ENCODE results near the gene CSTB.
A peak's percentile ranks its signal among the peaks of the same experiment; 100 is the strongest.

CSTB gene

DNA sequence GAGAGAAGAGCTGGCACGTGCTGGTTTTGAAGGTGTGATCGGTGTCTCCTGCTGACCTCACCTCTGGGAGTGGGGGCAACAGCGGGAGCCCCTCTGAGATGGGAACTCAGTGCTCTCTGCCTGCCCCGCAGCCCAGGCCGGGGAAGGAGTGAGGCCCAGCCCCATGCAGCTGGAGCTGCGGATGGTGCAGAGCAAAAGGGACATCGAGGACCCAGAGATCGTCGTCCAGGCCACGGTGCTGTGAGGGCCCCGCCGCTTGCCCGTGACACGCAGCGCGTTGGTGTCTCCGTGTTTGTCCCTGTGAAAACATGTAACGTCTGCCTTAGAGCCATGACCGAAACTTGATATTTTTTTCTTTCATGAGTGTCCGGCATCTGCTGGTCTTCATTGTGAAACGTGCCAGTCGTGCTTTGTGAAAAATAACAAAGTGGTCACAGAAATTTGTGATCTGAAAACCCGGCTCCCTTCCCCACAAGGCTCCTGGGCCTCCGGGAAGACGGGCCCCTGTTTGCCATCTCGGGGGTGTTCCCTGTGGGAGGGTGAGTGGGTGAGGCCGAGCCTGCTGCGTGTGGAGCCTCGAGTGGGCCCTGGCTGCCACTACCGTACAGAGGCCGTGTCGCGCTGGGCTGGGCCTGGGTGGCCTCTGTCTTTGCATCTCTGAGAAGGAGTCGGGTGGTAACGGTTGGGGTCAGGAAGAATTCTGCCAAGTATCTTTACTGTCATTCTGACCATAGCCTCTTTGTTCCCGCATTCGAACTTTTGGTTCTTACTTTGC, 20.1 kb downstream of the CSTB start:
- no peak overlapping the region for H3K27ac Mint-ChIP-seq
- no peaks in the 10 kb centered on the region for H3K4me1 Mint-ChIP-seq
- H3K9me3 Mint-ChIP-seq = no peaks in the 10 kb centered on the region
- H3K36me3 Mint-ChIP-seq = peaks cover 47% of the 10 kb centered on the region
- H3K27me3 Mint-ChIP-seq = no peaks in the 10 kb centered on the region
- H3K4me3 Mint-ChIP-seq = no peak overlapping the region
- ATAC-seq = no peak

DNA sequence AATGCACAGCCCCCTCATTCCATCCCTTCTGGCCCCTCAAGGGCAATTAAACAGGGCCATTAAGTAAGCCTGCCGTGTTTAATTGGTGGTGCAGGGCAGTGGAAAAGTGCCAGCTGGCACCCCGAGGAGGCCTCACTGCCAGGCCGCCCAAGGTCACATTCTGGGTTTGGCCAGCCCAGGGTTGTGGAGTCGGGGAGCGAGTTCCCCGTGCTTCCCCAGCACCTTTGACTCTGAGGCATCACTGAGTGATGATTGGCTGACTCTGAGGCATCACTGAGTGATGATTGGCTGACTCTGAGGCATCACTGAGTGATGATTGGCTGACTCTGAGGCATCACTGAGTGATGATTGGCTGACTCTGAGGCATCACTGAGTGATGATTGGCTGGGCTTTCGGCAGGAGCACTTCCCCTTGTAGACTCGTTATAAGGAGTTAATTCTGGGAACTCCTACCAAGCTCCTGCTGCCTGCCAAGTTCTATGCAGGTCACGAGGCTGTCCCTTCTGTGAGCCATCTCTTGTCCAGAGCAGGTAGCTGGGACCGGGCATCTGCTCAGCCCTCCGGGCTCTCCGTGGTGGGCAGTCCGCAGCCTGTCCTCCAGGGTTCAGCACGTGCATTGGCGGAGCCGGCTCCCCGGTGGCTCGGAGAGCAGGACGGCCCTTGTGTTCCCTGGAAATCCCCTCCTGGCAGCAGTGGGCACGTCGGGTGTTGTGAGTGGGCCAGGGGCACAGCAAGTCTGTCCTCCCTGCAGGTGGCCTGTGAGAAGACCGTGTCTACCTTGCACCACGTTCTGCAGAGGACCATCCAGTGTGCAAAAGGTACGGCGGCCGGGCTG, 20.9 kb downstream of the CSTB start:
- Mint-ChIP-seq H3K4me3 (no peak overlapping the region), H3K4me1 (no peaks in the 10 kb centered on the region), H3K9me3 (no peaks in the 10 kb centered on the region), H3K36me3 (peaks cover 51% of the 10 kb centered on the region), H3K27me3 (no peaks in the 10 kb centered on the region), H3K27ac (no peak overlapping the region)
- ATAC-seq = no peak

DNA sequence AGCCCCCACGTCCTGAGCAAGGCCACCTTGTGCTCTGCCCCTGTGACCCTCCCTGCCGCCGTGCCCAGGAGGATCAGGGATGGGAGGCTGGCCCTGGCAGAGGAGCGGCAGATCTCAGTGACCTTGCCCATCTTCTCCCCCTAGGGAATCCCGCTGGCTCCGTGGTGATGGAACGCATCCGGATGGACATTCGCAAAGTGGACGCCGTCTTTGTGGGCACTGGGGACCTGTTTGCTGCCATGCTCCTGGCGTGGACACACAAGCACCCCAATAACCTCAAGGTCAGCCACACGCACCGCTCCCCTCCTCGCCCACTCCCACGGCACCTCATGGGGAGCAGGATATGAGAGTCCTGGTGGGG, 22.7 kb downstream of the CSTB start:
- Mint-ChIP-seq H3K4me3 (no peak overlapping the region), H3K36me3 (peaks cover 61% of the 10 kb centered on the region)
- ATAC-seq = no peak

DNA sequence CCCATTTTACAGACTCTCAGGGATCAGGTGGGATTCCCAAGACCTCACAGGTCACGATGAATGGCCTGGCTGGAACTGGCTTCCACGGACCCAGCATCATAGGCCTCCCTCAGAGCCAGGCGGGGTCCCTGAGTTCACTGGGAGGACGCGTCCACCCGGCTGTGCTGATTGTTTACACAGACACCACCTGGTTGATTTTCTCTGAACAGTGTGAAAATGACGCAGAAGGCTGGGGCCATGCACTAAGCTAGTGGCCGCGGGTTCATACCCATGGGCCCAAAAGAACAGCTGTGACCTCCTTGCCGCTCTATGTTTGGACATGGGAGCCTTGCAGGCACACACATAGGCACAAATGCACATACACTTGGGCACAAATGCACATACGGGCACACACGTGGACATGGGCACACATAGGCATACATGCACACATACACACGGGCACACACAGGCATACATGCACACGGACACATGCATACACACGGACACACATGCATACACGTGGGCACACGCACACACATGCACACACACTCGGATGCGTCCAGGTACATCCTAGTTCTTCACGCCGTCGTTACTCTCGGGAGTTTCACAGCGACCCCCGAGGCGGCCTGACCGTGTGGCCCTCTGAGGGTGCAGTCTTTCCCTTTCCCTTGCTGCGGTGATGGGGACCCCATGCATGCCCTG, 23.2 kb downstream of the CSTB start:
- ATAC-seq = no peak
- Mint-ChIP-seq H3K4me1 (no peaks in the 10 kb centered on the region), H3K36me3 (peaks cover 60% of the 10 kb centered on the region), H3K27me3 (no peaks in the 10 kb centered on the region), H3K27ac (no peak overlapping the region), H3K9me3 (no peaks in the 10 kb centered on the region), H3K4me3 (no peak overlapping the region)

More for the DNA sequence above, 22.7 kb downstream of the CSTB start:
- Mint-ChIP-seq H3K27me3 (no peaks in the 10 kb centered on the region), H3K4me1 (no peaks in the 10 kb centered on the region), H3K9me3 (no peaks in the 10 kb centered on the region), H3K27ac (no peak overlapping the region)

GRCh38 chr21:43751955-43752591, 24.0 kb downstream of the CSTB start:
- no peaks in the 10 kb centered on the region for H3K9me3 Mint-ChIP-seq
- no peak for ATAC-seq
- no peak overlapping the region for H3K27ac Mint-ChIP-seq
- no peak overlapping the region for H3K4me3 Mint-ChIP-seq
- no peaks in the 10 kb centered on the region for H3K4me1 Mint-ChIP-seq
- no peaks in the 10 kb centered on the region for H3K27me3 Mint-ChIP-seq
- H3K36me3 Mint-ChIP-seq = peaks cover 65% of the 10 kb centered on the region

GRCh38 chr21:43750339-43751033, 25.6 kb downstream of the CSTB start:
- no peak overlapping the region for H3K4me3 Mint-ChIP-seq
- ATAC-seq = no peak

DNA sequence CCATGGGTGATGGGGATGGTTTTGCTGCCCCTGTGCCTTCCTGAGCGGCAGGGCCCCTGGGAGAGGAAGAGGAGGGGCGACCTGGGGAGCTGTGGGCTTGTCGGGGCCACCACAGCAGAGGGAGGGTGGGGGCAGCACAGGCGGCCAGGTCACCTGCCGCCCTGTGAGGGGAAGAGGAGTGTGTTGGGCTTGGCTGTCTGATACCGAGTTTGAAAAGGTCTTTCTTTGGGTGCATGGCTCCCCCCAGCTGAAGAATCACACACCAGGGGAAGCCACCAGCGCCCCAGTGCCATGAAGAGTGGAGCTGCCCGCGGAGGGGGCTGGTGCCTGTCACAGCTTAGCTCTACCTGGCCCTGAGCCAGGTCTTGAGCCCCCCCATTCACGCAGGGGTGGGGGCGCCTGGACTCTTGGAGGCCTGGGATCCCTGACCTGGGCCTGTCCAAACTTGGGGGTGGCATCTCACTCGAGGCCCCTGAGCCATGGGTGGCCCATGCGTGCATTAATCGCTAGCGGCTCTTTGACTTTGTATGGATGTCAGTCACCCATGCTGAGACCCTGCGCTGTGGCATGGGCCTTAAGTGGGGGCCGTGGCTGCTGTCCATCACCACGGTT, 26.4 kb downstream of the CSTB start:
- ATAC-seq = no peak
- Mint-ChIP-seq H3K9me3 (no peaks in the 10 kb centered on the region), H3K27ac (no peak overlapping the region), H3K4me1 (no peaks in the 10 kb centered on the region), H3K36me3 (peaks cover 71% of the 10 kb centered on the region), H3K27me3 (no peaks in the 10 kb centered on the region), H3K4me3 (no peak overlapping the region)

More at GRCh38 chr21:43750339-43751033, 25.6 kb downstream of the CSTB start:
- peaks cover 69% of the 10 kb centered on the region for H3K36me3 Mint-ChIP-seq
- H3K9me3 Mint-ChIP-seq = no peaks in the 10 kb centered on the region
- no peaks in the 10 kb centered on the region for H3K4me1 Mint-ChIP-seq
- no peaks in the 10 kb centered on the region for H3K27me3 Mint-ChIP-seq
- no peak overlapping the region for H3K27ac Mint-ChIP-seq

DNA sequence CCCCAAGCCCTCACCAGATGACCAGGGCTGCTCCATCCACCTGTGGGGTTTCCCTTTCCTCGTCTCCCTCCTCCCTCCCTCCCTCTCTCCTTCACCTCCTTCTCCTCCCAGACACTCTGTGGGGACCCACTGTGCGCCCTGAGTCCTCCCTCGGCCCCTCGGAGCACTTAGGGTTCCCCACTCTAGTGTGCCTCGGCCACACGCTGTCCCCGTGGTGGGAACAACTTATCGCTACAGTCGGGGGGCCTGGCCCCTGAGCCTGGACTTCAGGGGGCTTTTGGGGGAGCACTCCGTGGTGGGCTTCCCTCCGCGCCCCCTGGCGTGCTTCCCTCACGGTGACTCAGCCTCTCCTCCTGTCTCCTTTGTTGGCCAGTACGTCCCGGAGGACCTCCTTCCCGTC, 27.5 kb downstream of the CSTB start:
- ATAC-seq = no peak
- H3K9me3 Mint-ChIP-seq = no peaks in the 10 kb centered on the region
- H3K36me3 Mint-ChIP-seq = peaks cover 71% of the 10 kb centered on the region
- no peak overlapping the region for H3K4me3 Mint-ChIP-seq
- no peaks in the 10 kb centered on the region for H3K4me1 Mint-ChIP-seq
- H3K27me3 Mint-ChIP-seq = no peaks in the 10 kb centered on the region
- no peak overlapping the region for H3K27ac Mint-ChIP-seq

DNA sequence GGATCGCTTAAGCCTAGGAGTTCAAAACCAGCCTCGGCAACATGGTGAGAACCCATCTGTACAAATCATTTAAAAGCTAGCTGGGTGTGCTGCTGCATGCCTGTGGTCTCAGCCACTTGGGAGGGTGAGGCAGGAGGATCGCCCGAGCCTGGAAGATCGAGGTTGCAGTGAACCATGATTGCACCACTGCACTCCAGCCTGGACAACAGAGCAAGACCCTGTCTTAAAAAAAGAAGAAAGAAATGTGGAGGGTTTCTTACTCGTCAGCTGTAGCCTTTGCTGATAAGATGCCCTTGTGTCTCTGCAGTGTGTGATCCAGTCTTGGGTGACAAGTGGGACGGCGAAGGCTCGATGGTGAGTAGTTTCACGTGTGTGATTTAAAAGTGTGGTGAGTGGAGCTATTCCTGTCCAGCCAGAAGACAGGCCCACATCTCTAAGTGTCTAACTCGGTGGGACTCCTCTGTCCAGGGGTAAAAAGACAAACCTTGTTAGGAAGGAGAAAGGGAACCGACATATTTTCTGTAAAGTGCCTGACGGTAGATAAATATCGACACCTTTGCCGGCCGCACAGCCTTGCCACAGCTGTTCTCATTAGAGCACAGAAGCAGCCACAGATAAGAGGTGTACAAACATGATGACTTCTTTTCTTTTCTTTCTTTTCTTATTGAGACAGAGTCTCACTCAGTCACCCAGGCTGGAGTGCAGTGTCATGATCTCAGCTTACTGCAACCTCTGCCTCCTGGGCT, 30.2 kb downstream of the CSTB start:
- Mint-ChIP-seq H3K27me3 (no peaks in the 10 kb centered on the region), H3K4me1 (peaks cover under 1% of the 10 kb centered on the region), H3K27ac (no peak overlapping the region), H3K36me3 (peaks cover 62% of the 10 kb centered on the region), H3K9me3 (no peaks in the 10 kb centered on the region), H3K4me3 (no peak overlapping the region)
- no peak for ATAC-seq

DNA sequence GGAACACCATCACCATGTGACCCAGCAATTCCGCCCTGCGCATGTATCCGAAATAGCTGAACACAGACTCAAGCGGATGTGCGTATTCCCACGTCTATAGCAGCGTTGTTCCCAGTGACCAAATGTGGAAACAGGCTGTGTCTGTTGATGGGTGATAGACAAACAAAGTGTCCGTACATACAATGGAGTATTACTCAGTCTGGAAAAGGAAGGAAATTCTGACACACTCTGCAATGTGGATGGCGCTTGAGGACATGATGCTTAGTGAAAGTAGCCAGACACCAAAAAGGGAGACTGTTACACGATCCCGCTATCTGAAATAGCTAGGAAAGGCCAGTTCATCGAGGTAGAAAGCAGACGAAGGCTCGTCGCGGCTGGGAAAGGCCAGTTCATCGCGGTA, 31.4 kb downstream of the CSTB start:
- Mint-ChIP-seq H3K36me3 (peaks cover 55% of the 10 kb centered on the region), H3K9me3 (no peaks in the 10 kb centered on the region), H3K4me3 (no peak overlapping the region), H3K27ac (no peak overlapping the region), H3K4me1 (peaks cover 8% of the 10 kb centered on the region), H3K27me3 (no peaks in the 10 kb centered on the region)
- ATAC-seq = no peak

DNA sequence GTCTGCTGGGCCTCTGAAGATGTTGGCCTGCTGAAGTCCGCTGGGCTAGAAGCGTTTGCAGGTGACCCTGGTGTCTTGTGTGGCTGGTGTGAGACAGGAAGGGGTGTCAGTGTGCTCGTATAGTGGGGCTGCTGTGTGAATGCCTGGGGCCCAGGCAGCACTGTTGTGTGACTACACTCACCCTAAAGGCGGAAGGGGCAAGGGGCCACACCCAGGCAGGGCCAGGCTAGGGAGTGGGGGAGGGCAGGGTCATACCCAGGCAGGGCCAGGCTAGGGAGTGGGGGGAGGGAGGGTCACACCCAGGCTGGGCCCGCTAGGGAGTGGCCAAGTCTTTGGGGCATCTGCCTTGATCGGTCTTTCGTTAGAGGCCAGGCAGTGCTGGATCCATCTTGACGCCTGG, 32.2 kb downstream of the CSTB start:
- H3K27me3 Mint-ChIP-seq = no peaks in the 10 kb centered on the region
- H3K36me3 Mint-ChIP-seq = peaks cover 50% of the 10 kb centered on the region
- no peak overlapping the region for H3K27ac Mint-ChIP-seq
- H3K4me1 Mint-ChIP-seq = peaks cover 8% of the 10 kb centered on the region
- no peak overlapping the region for H3K4me3 Mint-ChIP-seq
- no peaks in the 10 kb centered on the region for H3K9me3 Mint-ChIP-seq
- ATAC-seq = no peak

- Mint-ChIP-seq H3K36me3 (peaks cover 44% of the 10 kb centered on the region), H3K9me3 (no peaks in the 10 kb centered on the region), H3K27ac (no peak overlapping the region), H3K4me3 (no peak overlapping the region), H3K4me1 (peaks cover 8% of the 10 kb centered on the region), H3K27me3 (no peaks in the 10 kb centered on the region)
- ATAC-seq = no peak
Observed at GRCh38 chr21:43741423-43742096, 34.5 kb downstream of the CSTB start.

- Mint-ChIP-seq H3K27me3 (no peaks in the 10 kb centered on the region), H3K9me3 (no peaks in the 10 kb centered on the region), H3K4me1 (peaks cover 8% of the 10 kb centered on the region), H3K36me3 (peaks cover 44% of the 10 kb centered on the region), H3K27ac (peak overlapping the region; percentile 80), H3K4me3 (peak overlapping the region; percentile 45)
- ATAC-seq = peak; percentile 32
Observed at GRCh38 chr21:43740497-43741156, 35.5 kb downstream of the CSTB start.
